CD4-positive, alpha-beta T cell (primary cell): ENCODE data around the gene UBE2O. TPM values are rescaled to one million over a fixed set of nuclear protein-coding genes. Genes with fewer than 3 reads are reported as not detected.

Experiments
- ATAC-seq: fragments of 200-7000 bp; cut with Tn5 transposase; one replicate; pipeline ENCODE4 v1.10.0; 2022; ENCODE audit warnings: mild to moderate bottlenecking; ENCODE audit not compliant: poor library complexity
- CTCF ChIA-PET: fragments of 350-600 bp; sonication (Branson Sonifier 250); formaldehyde crosslinking; loops from one replicate; lab custom pipeline; 2021; ENCODE audit warnings: antibody characterized with exemption, inconsistent platforms; lab: Charles Lee
- POLR2A ChIA-PET: fragments of 350-600 bp; sonication (Branson Sonifier 250); formaldehyde crosslinking; loops from one replicate; lab custom pipeline; 2021; ENCODE audit warnings: antibody characterized with exemption, inconsistent platforms; lab: Charles Lee
- DNase-seq, 14 experiments: peaks; one replicate each; pipeline ENCODE4 v3.0.0-alpha.2; 2013 to 2020; ENCODE audit warnings: mixed read lengths in 2 of 14
- H3K27ac ChIP-seq, 2 donors: one replicate each; pipeline versions ENCODE4 v1.5.1 to v1.7.0; 2013; ENCODE audit warnings: low read length in 2 of 2, low read depth in 1 of 2, mild to moderate bottlenecking in 1 of 2
- H3K27me3 ChIP-seq, 2 experiments: 1 replicate in 1 of 2; 2 replicates in 1 of 2; pipeline versions ENCODE4 v1.6.1 to v1.7.0; 2013; ENCODE audit warnings: low read length in 2 of 2, control low read depth in 1 of 2, mild to moderate bottlenecking in 1 of 2, moderate library complexity in 1 of 2; ENCODE audit not compliant: insufficient read depth in 2 of 2, control insufficient read depth in 1 of 2
- H3K36me3 ChIP-seq: one replicate; pipeline ENCODE4 v1.6.1; 2013; ENCODE audit warnings: low read length, control low read depth; ENCODE audit not compliant: insufficient read depth
- H3K4me1 ChIP-seq: one replicate; pipeline ENCODE4 v1.6.1; 2013; ENCODE audit warnings: low read length, control low read depth; ENCODE audit not compliant: insufficient read depth
- H3K4me3 ChIP-seq: one replicate; pipeline ENCODE4 v1.5.1; 2013; ENCODE audit warnings: mild to moderate bottlenecking, low read length, moderate library complexity
- H3K9me3 ChIP-seq, 2 experiments: 1 replicate in 1 of 2; 2 replicates in 1 of 2; pipeline versions ENCODE4 v1.6.1 to v1.7.0; 2013; ENCODE audit warnings: low read length in 2 of 2, mild to moderate bottlenecking in 2 of 2, control low read depth in 1 of 2, moderate library complexity in 1 of 2; ENCODE audit not compliant: control insufficient read depth in 1 of 2, insufficient read depth in 1 of 2
- H3K27ac Mint-ChIP-seq: one replicate; pipeline ENCODE4 v1.8.0; 2020; ENCODE audit warnings: mixed read lengths
- H3K27me3 Mint-ChIP-seq: one replicate; pipeline ENCODE4 v1.8.0; 2021; ENCODE audit warnings: mixed read lengths
- H3K36me3 Mint-ChIP-seq: one replicate; pipeline ENCODE4 v1.8.0; 2021; ENCODE audit warnings: low read depth, mixed read lengths
- H3K4me1 Mint-ChIP-seq: one replicate; pipeline ENCODE4 v1.8.0; 2021; ENCODE audit warnings: low read depth, mixed read lengths
- H3K4me3 Mint-ChIP-seq: one replicate; pipeline ENCODE4 v1.8.0; 2020; ENCODE audit warnings: mild to moderate bottlenecking, mixed read lengths
- H3K9me3 Mint-ChIP-seq: one replicate; pipeline ENCODE4 v1.8.0; 2020; ENCODE audit warnings: mixed read lengths
- intact Hi-C, 2 experiments: fragments of 100-400 bp; cut with DNase I in 1 of 2; cut with micrococcal nuclease in 1 of 2; formaldehyde crosslinking; loops; one replicate each; pipeline versions ENCODE4 v1.15.1 to v1.9.0; 2023 to 2025; cut with DNase I, micrococcal nuclease
- total RNA-seq, 174 experiments: library from RNA in 2 of 174; stranded (reverse) in 2 of 174; gene quantifications; one replicate each; pipeline ENCODE4 v1.2.3 and lab custom pipeline; 2021 to 2026
- TF ChIP-seq, protein P1 (sequence below): fragments of 200-600 bp; IDR thresholded peaks from one replicate; pipeline ENCODE4 v1.8.0; 2022; ENCODE audit warnings: antibody characterized with exemption, mild to moderate bottlenecking

UBE2O gene
- total RNA-seq, 2 experiments from 2014 or later, result 22.7 to 25.1 TPM

GRCh38 chr17:76449126-76449525 is 3.8 kb downstream of the UBE2O start:
- Mint-ChIP-seq H3K4me1 (peaks cover 75% of the 10 kb centered on the region), H3K27me3 (no peaks in the 10 kb centered on the region), H3K9me3 (no peaks in the 10 kb centered on the region), H3K27ac (no peak overlapping the region), H3K36me3 (peaks cover 4% of the 10 kb centered on the region), H3K4me3 (no peak overlapping the region)
- H3K9me3 ChIP-seq, result no peaks in the 10 kb centered on the region
- no peaks in the 10 kb centered on the region for H3K36me3 ChIP-seq
- H3K4me1 ChIP-seq, result peaks cover 36% of the 10 kb centered on the region
- DNase-seq (no peak), ATAC-seq (no peak)
- H3K27me3 ChIP-seq, result no peaks in the 10 kb centered on the region
- no peak overlapping the region for H3K27ac ChIP-seq
- no peak overlapping the region for H3K4me3 ChIP-seq
- intact Hi-C loops, result no loop called here
- TF ChIP-seq, protein P1, sequence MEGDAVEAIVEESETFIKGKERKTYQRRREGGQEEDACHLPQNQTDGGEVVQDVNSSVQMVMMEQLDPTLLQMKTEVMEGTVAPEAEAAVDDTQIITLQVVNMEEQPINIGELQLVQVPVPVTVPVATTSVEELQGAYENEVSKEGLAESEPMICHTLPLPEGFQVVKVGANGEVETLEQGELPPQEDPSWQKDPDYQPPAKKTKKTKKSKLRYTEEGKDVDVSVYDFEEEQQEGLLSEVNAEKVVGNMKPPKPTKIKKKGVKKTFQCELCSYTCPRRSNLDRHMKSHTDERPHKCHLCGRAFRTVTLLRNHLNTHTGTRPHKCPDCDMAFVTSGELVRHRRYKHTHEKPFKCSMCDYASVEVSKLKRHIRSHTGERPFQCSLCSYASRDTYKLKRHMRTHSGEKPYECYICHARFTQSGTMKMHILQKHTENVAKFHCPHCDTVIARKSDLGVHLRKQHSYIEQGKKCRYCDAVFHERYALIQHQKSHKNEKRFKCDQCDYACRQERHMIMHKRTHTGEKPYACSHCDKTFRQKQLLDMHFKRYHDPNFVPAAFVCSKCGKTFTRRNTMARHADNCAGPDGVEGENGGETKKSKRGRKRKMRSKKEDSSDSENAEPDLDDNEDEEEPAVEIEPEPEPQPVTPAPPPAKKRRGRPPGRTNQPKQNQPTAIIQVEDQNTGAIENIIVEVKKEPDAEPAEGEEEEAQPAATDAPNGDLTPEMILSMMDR, result no peak
- CTCF ChIA-PET, result interaction anchor here (0.6 kb wide), 1 partner anchor 41 kb away, joined by 3 read pairs; no protein-coding TSS in a partner anchor
- POLR2A ChIA-PET, result no interaction called here

DNA sequence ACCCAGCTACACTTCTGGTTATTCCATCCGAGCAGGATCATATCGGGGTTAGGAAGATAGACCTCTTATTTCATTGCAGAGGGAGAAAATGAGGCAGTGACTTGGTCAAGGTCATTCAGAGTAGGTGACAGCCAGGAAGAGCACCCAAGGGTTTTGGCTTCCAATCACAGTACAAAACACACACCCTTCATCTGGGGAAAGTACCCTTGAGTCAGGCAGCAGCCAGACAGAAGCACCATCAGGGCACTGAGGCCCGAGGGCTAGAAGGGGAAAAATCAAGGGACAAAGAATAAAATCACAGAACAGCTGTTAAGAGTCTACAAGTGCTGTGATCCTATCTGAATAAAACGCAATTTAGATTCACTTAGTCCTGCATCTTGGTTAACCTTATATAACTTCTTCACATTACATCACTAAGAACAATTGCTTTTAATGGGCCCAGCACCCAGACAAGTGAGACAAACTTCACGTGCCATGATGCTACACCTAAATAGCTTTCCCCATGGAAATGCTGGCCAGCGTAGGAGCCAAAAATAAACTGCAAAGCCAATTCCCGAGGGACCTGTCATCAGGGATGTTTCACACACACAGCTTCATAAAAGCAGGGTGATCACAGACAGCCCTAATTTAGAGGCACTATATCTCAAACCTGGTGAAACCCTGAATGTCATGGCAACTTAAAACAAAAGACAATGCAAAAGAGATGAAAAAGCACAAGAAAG is 4.9 kb downstream of the UBE2O start:
- DNase-seq (no peak), ATAC-seq (no peak)
- H3K27me3 ChIP-seq, result no peaks in the 10 kb centered on the region
- no peaks in the 10 kb centered on the region for H3K36me3 ChIP-seq
- intact Hi-C loops, result no loop called here
- Mint-ChIP-seq H3K4me1 (peaks cover 76% of the 10 kb centered on the region), H3K27me3 (no peaks in the 10 kb centered on the region), H3K36me3 (peaks cover 4% of the 10 kb centered on the region), H3K4me3 (no peak overlapping the region), H3K9me3 (no peaks in the 10 kb centered on the region), H3K27ac (no peak overlapping the region)
- no peak overlapping the region for H3K27ac ChIP-seq
- no peaks in the 10 kb centered on the region for H3K9me3 ChIP-seq
- no peak overlapping the region for H3K4me3 ChIP-seq
- ChIA-PET CTCF (no interaction called here), POLR2A (no interaction called here)
- peaks cover 33% of the 10 kb centered on the region for H3K4me1 ChIP-seq
- TF ChIP-seq, protein P1, result no peak

DNA sequence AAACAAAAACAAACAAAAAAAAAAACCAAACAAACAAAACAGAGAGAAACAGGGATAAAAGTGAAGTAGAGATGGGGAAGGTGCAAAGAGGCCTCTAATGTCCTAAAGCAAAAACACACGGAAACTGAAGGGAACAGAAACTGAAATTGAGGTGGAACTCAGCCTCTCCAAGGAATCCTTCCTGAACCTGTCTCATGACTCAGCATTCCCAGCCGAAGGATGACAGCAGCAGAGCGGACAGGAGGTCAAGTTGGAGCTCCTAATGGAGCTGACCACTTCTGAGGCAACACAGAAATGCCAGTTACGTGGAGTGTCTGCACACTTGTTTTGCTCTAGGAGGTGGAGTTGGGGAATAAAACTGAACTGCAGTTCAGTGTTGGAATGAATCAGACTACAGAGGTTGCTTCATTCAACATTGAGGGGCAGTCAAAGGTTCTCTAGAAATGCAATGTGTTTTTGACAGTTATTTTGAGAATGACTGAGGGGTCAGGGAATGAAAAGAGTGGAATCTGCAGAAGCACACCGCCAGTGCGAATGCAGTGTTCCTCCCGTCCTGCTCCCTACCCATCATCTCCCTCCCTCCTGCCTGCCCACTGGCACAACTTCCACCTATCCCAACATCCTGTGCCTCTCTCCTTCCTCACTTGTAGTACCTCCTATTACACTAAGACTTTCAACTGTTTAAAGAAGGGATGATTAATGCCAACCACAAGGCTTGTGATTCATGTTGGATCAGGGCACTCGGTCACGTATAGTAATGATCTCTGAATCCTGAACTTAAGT is 6.3 kb downstream of the UBE2O start:
- TF ChIP-seq, protein P1, result no peak
- POLR2A ChIA-PET, result no interaction called here
- H3K27me3 ChIP-seq, result no peaks in the 10 kb centered on the region
- CTCF ChIA-PET, result no interaction called here
- ATAC-seq, result no peak
- no peaks in the 10 kb centered on the region for H3K27me3 Mint-ChIP-seq
- peaks cover 81% of the 10 kb centered on the region for H3K4me1 Mint-ChIP-seq
- no peak overlapping the region for H3K27ac Mint-ChIP-seq
- no peak overlapping the region for H3K27ac ChIP-seq
- H3K36me3 ChIP-seq, result no peaks in the 10 kb centered on the region
- no peak overlapping the region for H3K4me3 Mint-ChIP-seq
- no peak overlapping the region for H3K4me3 ChIP-seq
- DNase-seq, result no peak
- intact Hi-C loops, result no loop called here
- H3K36me3 Mint-ChIP-seq, result peaks cover 4% of the 10 kb centered on the region
- H3K9me3 ChIP-seq, result no peaks in the 10 kb centered on the region
- H3K4me1 ChIP-seq, result peaks cover 35% of the 10 kb centered on the region
- H3K9me3 Mint-ChIP-seq, result no peaks in the 10 kb centered on the region
